ENCODE data around the gene OR5B12.

Gene OR5B12

GRCh38 chr11:58433638-58434203 is 8.3 kb downstream of the OR5B12 start:
- Histone ChIP-seq H3K14ac (ENCODE audit: low read length in 2 of 2) (no peak overlapping the region), H2BK5ac (ENCODE audit: low read depth, low read length, poor library complexity, severe bottlenecking) (no peak overlapping the region), H3K9me3 (ENCODE audit: control insufficient read depth, low read length) (peaks cover 24% of the 10 kb centered on the region), H3K36me3 (ENCODE audit: control insufficient read depth in 1 of 2, insufficient read depth in 2 of 2, low read depth in 1 of 2, low read length in 2 of 2) (no peaks in the 10 kb centered on the region), H2AFZ (ENCODE audit: low read depth, low read length) (no peak overlapping the region), H3K4me3 (ENCODE audit: insufficient read depth in 1 of 2, low read depth in 1 of 2, low read length in 2 of 2) (no peak overlapping the region), H3K27me3 (ENCODE audit: control insufficient read depth in 1 of 2, insufficient read depth in 1 of 2, low read length in 2 of 2) (no peaks in the 10 kb centered on the region), H3K79me1 (replicated peaks; ENCODE audit: low read length, poor library complexity, severe bottlenecking) (no peaks in the 10 kb centered on the region), H3K4ac (ENCODE audit: low read depth in 1 of 2, low read length in 2 of 2) (no peak overlapping the region), H2BK12ac (ENCODE audit: low read length in 2 of 2) (no peak overlapping the region), H2AK5ac (ENCODE audit: low read length, severe bottlenecking) (no peak overlapping the region), H3K4me1 (ENCODE audit: control insufficient read depth, insufficient read depth, low read depth, low read length) (no peaks in the 10 kb centered on the region), H4K91ac (ENCODE audit: low read length) (no peak overlapping the region), H3K23ac (ENCODE audit: low read length in 2 of 2) (no peak overlapping the region), H4K8ac (ENCODE audit: low read length) (no peak overlapping the region), H2BK120ac (ENCODE audit: low read depth, low read length) (no peak overlapping the region), H3K4me2 (ENCODE audit: low read length, poor library complexity, severe bottlenecking) (no peak overlapping the region), H3K9ac (ENCODE audit: low read length) (no peak overlapping the region), H3K18ac (ENCODE audit: low read depth in 1 of 2, low read length in 2 of 2) (no peak overlapping the region), H3K27ac (ENCODE audit: low read length, poor library complexity, severe bottlenecking) (no peak overlapping the region), H2BK15ac (ENCODE audit: low read depth, poor library complexity, severe bottlenecking) (no peak overlapping the region)
- no peak for DNase-seq
- no CpG with 5 or more reads among the region's 3 CpGs for WGBS

GRCh38 chr11:58429273-58429672 is 12.8 kb downstream of the OR5B12 start:
- no peak overlapping the region for H4K91ac ChIP-seq (ENCODE audit: low read length)
- no peak overlapping the region for H2AK5ac ChIP-seq (ENCODE audit: low read length, severe bottlenecking)
- no peak overlapping the region for H3K27ac ChIP-seq (ENCODE audit: low read length, poor library complexity, severe bottlenecking)
- H2AFZ ChIP-seq (ENCODE audit: low read depth, low read length) = no peak overlapping the region
- no peaks in the 10 kb centered on the region for H3K36me3 ChIP-seq (ENCODE audit: control insufficient read depth in 1 of 2, insufficient read depth in 2 of 2, low read depth in 1 of 2, low read length in 2 of 2)
- H3K9me3 ChIP-seq (ENCODE audit: control insufficient read depth, low read length) = peaks cover 14% of the 10 kb centered on the region
- H2BK15ac ChIP-seq (ENCODE audit: low read depth, poor library complexity, severe bottlenecking) = no peak overlapping the region
- H3K79me1 ChIP-seq (replicated peaks; ENCODE audit: low read length, poor library complexity, severe bottlenecking) = no peaks in the 10 kb centered on the region
- WGBS = 0% methylated on average over 1 of the region's 1 CpG
- no peak overlapping the region for H4K8ac ChIP-seq (ENCODE audit: low read length)
- no peak overlapping the region for H3K18ac ChIP-seq (ENCODE audit: low read depth in 1 of 2, low read length in 2 of 2)
- no peak overlapping the region for H2BK12ac ChIP-seq (ENCODE audit: low read length in 2 of 2)
- no peak overlapping the region for H3K4ac ChIP-seq (ENCODE audit: low read depth in 1 of 2, low read length in 2 of 2)
- H3K4me3 ChIP-seq (ENCODE audit: insufficient read depth in 1 of 2, low read depth in 1 of 2, low read length in 2 of 2) = no peak overlapping the region
- H2BK120ac ChIP-seq (ENCODE audit: low read depth, low read length) = no peak overlapping the region
- no peaks in the 10 kb centered on the region for H3K4me1 ChIP-seq (ENCODE audit: control insufficient read depth, insufficient read depth, low read depth, low read length)
- no peak overlapping the region for H2BK5ac ChIP-seq (ENCODE audit: low read depth, low read length, poor library complexity, severe bottlenecking)
- H3K9ac ChIP-seq (ENCODE audit: low read length) = no peak overlapping the region
- no peak overlapping the region for H3K23ac ChIP-seq (ENCODE audit: low read length in 2 of 2)
- no peak overlapping the region for H3K14ac ChIP-seq (ENCODE audit: low read length in 2 of 2)
- H3K4me2 ChIP-seq (ENCODE audit: low read length, poor library complexity, severe bottlenecking) = no peak overlapping the region
- no peaks in the 10 kb centered on the region for H3K27me3 ChIP-seq (ENCODE audit: control insufficient read depth in 1 of 2, insufficient read depth in 1 of 2, low read length in 2 of 2)
- no peak for DNase-seq

GRCh38 chr11:58428021-58428420 is 14.0 kb downstream of the OR5B12 start, which contains the start of gene OR5B2:
Gene OR5B2 (minus strand): TSS chr11:58428121. CDS start chr11:58423261, 4,860 bp downstream.
- H2BK120ac ChIP-seq (ENCODE audit: low read depth, low read length) = no peak within 1 kb of the TSS
- no peaks in the 10 kb centered on the region for H3K4me1 ChIP-seq (ENCODE audit: control insufficient read depth, insufficient read depth, low read depth, low read length)
- H3K36me3 ChIP-seq (ENCODE audit: control insufficient read depth in 1 of 2, insufficient read depth in 2 of 2, low read depth in 1 of 2, low read length in 2 of 2) = no peaks in the 10 kb centered on the region
- H2AK5ac ChIP-seq (ENCODE audit: low read length, severe bottlenecking) = no peak within 1 kb of the TSS
- no peak for DNase-seq
- no peak within 1 kb of the TSS for H2BK12ac ChIP-seq (ENCODE audit: low read length in 2 of 2)
- H3K18ac ChIP-seq (ENCODE audit: low read depth in 1 of 2, low read length in 2 of 2) = no peak within 1 kb of the TSS
- peaks cover 14% of the 10 kb centered on the region for H3K9me3 ChIP-seq (ENCODE audit: control insufficient read depth, low read length)
- H3K27me3 ChIP-seq (ENCODE audit: control insufficient read depth in 1 of 2, insufficient read depth in 1 of 2, low read length in 2 of 2) = no peaks in the 10 kb centered on the region
- no peak within 1 kb of the TSS for H4K91ac ChIP-seq (ENCODE audit: low read length)
- no peak within 1 kb of the TSS for H3K23ac ChIP-seq (ENCODE audit: low read length in 2 of 2)
- no peak within 1 kb of the TSS for H3K4ac ChIP-seq (ENCODE audit: low read depth in 1 of 2, low read length in 2 of 2)
- H3K14ac ChIP-seq (ENCODE audit: low read length in 2 of 2) = no peak within 1 kb of the TSS
- H2BK15ac ChIP-seq (ENCODE audit: low read depth, poor library complexity, severe bottlenecking) = no peak within 1 kb of the TSS
- no peak within 1 kb of the TSS for H2AFZ ChIP-seq (ENCODE audit: low read depth, low read length)
- H3K9ac ChIP-seq (ENCODE audit: low read length) = no peak within 1 kb of the TSS
- H3K4me2 ChIP-seq (ENCODE audit: low read length, poor library complexity, severe bottlenecking) = no peak within 1 kb of the TSS
- no peaks in the 10 kb centered on the region for H3K79me1 ChIP-seq (replicated peaks; ENCODE audit: low read length, poor library complexity, severe bottlenecking)
- H3K4me3 ChIP-seq (ENCODE audit: insufficient read depth in 1 of 2, low read depth in 1 of 2, low read length in 2 of 2) = no peak within 1 kb of the TSS
- 49% methylated on average over 3 of the region's 3 CpGs for WGBS
- H4K8ac ChIP-seq (ENCODE audit: low read length) = no peak within 1 kb of the TSS
- no peak within 1 kb of the TSS for H2BK5ac ChIP-seq (ENCODE audit: low read depth, low read length, poor library complexity, severe bottlenecking)
- no peak within 1 kb of the TSS for H3K27ac ChIP-seq (ENCODE audit: low read length, poor library complexity, severe bottlenecking)

- Histone ChIP-seq H2BK12ac (ENCODE audit: low read length in 2 of 2) (no peak within 1 kb of the TSS), H2BK120ac (ENCODE audit: low read depth, low read length) (no peak within 1 kb of the TSS), H3K9ac (ENCODE audit: low read length) (no peak within 1 kb of the TSS), H3K36me3 (ENCODE audit: control insufficient read depth in 1 of 2, insufficient read depth in 2 of 2, low read depth in 1 of 2, low read length in 2 of 2) (no peaks in the 10 kb centered on the region), H3K79me1 (replicated peaks; ENCODE audit: low read length, poor library complexity, severe bottlenecking) (no peaks in the 10 kb centered on the region), H3K18ac (ENCODE audit: low read depth in 1 of 2, low read length in 2 of 2) (no peak within 1 kb of the TSS), H3K4me3 (ENCODE audit: insufficient read depth in 1 of 2, low read depth in 1 of 2, low read length in 2 of 2) (no peak within 1 kb of the TSS), H3K23ac (ENCODE audit: low read length in 2 of 2) (no peak within 1 kb of the TSS), H3K4ac (ENCODE audit: low read depth in 1 of 2, low read length in 2 of 2) (no peak within 1 kb of the TSS), H3K9me3 (ENCODE audit: control insufficient read depth, low read length) (peaks cover 53% of the 10 kb centered on the region), H2BK15ac (ENCODE audit: low read depth, poor library complexity, severe bottlenecking) (no peak within 1 kb of the TSS), H3K14ac (ENCODE audit: low read length in 2 of 2) (no peak within 1 kb of the TSS), H4K8ac (ENCODE audit: low read length) (no peak within 1 kb of the TSS), H2AK5ac (ENCODE audit: low read length, severe bottlenecking) (no peak within 1 kb of the TSS), H3K27ac (ENCODE audit: low read length, poor library complexity, severe bottlenecking) (no peak within 1 kb of the TSS), H2BK5ac (ENCODE audit: low read depth, low read length, poor library complexity, severe bottlenecking) (no peak within 1 kb of the TSS), H3K4me1 (ENCODE audit: control insufficient read depth, insufficient read depth, low read depth, low read length) (no peaks in the 10 kb centered on the region), H2AFZ (ENCODE audit: low read depth, low read length) (no peak within 1 kb of the TSS), H3K4me2 (ENCODE audit: low read length, poor library complexity, severe bottlenecking) (no peak within 1 kb of the TSS), H4K91ac (ENCODE audit: low read length) (no peak within 1 kb of the TSS), H3K27me3 (ENCODE audit: control insufficient read depth in 1 of 2, insufficient read depth in 1 of 2, low read length in 2 of 2) (no peaks in the 10 kb centered on the region)
- DNase-seq = no peak
- no CpG with 5 or more reads among the region's 1 CpG for WGBS
Observed at GRCh38 chr11:58406774-58407173, 35.3 kb downstream of the OR5B12 start, which contains the start of gene OR5B3. Gene OR5B3 (minus strand): TSS chr11:58406874. CDS start chr11:58403409, 3,465 bp downstream.
